Testis (tissue), 2 donors: Measurements from ENCODE around the gene CIDEB.

Experiments used
- CTCF ChIP-seq, 3 experiments: fragments of 450-650 bp in 2 of 3; fragments of 200-600 bp in 1 of 3; sonication (generic) in 1 of 3; IDR thresholded peaks; one replicate each; pipeline ENCODE4 v1.5.1; 2016 to 2019; ENCODE audit warnings: antibody characterized with exemption in 3 of 3, mild to moderate bottlenecking in 2 of 3, moderate library complexity in 1 of 3
- POLR2A ChIP-seq: fragments of 450-650 bp; IDR thresholded peaks from one replicate; pipeline ENCODE4 v1.6.1; 2017; ENCODE audit warnings: antibody characterized with exemption, mild to moderate bottlenecking, moderate library complexity

DNA sequence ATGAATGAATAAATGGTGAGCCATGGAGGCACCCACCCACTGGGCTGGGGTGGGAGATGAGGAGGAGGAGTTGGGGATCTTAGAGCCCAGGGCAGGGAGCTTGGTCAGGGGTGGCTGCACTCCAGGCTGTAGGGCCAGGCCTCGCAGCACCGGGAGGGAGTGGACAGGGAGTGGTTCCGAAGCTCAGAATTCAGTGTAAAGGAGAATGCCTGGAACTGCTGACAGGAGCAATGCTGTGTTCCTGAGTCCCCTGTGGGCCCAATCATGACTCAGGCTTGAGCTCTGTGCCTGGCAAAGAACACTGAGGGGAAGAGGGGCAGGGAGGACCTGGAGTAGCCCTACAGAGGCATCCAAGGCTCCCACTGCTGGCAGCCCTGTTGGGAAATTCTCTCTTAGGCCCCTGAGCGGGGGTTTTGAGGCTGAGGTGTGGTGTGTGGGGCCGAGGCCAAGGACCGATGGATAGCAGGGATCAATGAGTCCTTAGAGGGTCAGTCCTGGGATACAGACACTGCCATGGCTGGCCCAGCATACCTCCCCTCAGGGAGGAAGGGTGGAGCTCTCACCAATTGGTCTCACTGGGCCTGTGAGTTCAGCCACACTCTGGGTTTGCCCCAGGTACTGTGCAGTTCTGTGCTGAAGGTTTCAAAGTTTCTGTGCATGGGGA is 26.8 kb downstream of the CIDEB start:
- TF ChIP-seq CTCF (IDR thresholded peaks at IDR 0.05) (no peak), POLR2A (no peak)
